ENCODE data around the gene KANSL1.
"Not testable (repeated sequence)": the region's sequence is repeated elsewhere in the genome, so short reads cannot be mapped to it uniquely, and the experiment has no call there.

Gene KANSL1

GRCh38 chr17:46193151-46193625, at the start of gene KANSL1:
KANSL1 (minus strand) TSS chr17:46193429; CDS start chr17:46172143, 21,286 bp downstream.
- peak; percentile 84 to 86 for DNase-seq

- not testable (repeated sequence) for DNase-seq
These were observed 38.1 kb upstream of the KANSL1 start for GRCh38 chr17:46231359-46231758.

GRCh38 chr17:46225274-46225794, 32.1 kb upstream of the KANSL1 start:
- DNase-seq, result peak; percentile 93 to 95

- not testable (repeated sequence) for DNase-seq
These were observed 31.6 kb upstream of the KANSL1 start for GRCh38 chr17:46224864-46225263.

GRCh38 chr17:46223041-46223440, 29.8 kb upstream of the KANSL1 start:
- not testable (repeated sequence) for DNase-seq

GRCh38 chr17:46216682-46217081, 23.5 kb upstream of the KANSL1 start:
- DNase-seq, result no peak

GRCh38 chr17:46212634-46213435, 19.6 kb upstream of the KANSL1 start:
- peak; percentile 55 to 59 for DNase-seq

GRCh38 chr17:46208997-46209396, 15.8 kb upstream of the KANSL1 start:
- no peak for DNase-seq

- no peak for DNase-seq
These were observed 12.7 kb upstream of the KANSL1 start for GRCh38 chr17:46205975-46206374.

GRCh38 chr17:46202424-46202823, 9.2 kb upstream of the KANSL1 start:
- DNase-seq, result no peak

GRCh38 chr17:46201491-46201890, 8.3 kb upstream of the KANSL1 start:
- DNase-seq, result no peak

GRCh38 chr17:46200197-46200596, 7.0 kb upstream of the KANSL1 start:
- no peak for DNase-seq

GRCh38 chr17:46199379-46199778, 6.2 kb upstream of the KANSL1 start:
- DNase-seq, result no peak

- no peak for DNase-seq
These were observed 5.0 kb upstream of the KANSL1 start for GRCh38 chr17:46198233-46198632.

- DNase-seq, result no peak
These were observed 4.3 kb upstream of the KANSL1 start for GRCh38 chr17:46197530-46197929.

- DNase-seq, result no peak
These were observed 2.9 kb upstream of the KANSL1 start for GRCh38 chr17:46195939-46196716.

- DNase-seq, result no peak
These were observed 2.1 kb upstream of the KANSL1 start for GRCh38 chr17:46195217-46195855.

GRCh38 chr17:46194393-46195216, 1.4 kb upstream of the KANSL1 start:
- DNase-seq, result peak; percentile 32 to 38

- peak; percentile 91 for DNase-seq
These were observed 580 bp upstream of the KANSL1 start for GRCh38 chr17:46193626-46194392.

- DNase-seq, result peak; percentile 45 to 46
These were observed 634 bp downstream of the KANSL1 start for GRCh38 chr17:46192439-46193150.

- no peak for DNase-seq
These were observed 1.1 kb downstream of the KANSL1 start for GRCh38 chr17:46192189-46192438.

All from activated CD4-positive, alpha-beta T cell treated with anti-CD3 and anti-CD28 coated beads, Interleukin-2, amount 50 U/mL, for 4 hours (primary cell).